Hindlimb muscle (tissue), 1 donor: ENCODE data around the gene EPSTI1. TPM values are rescaled to one million over a fixed set of nuclear protein-coding genes. Genes with fewer than 3 reads are reported as not detected.

Source experiments
- DNase-seq: peaks from one replicate; pipeline ENCODE4 v3.0.0-alpha.2; 2013
- polyA plus RNA-seq: library from polyadenylated mRNA; unstranded; fragments of 120-200 nt; gene quantifications from one replicate; pipeline ENCODE4 v1.2.1, GENCODE V29; 2013; ENCODE audit not compliant: insufficient read length

The EPSTI1 gene
- polyA plus RNA-seq, 1 donor = 2.6 TPM

GRCh38 chr13:42847891-42848663 is 144.0 kb downstream of the EPSTI1 start:
- DNase-seq = no peak

- DNase-seq = peak; percentile 26
These were observed 154.9 kb downstream of the EPSTI1 start for GRCh38 chr13:42836930-42837690.

Other genes starting within 250 kb of the EPSTI1 start
- 0.06 TPM for gene FAM216B, start 210.7 kb downstream of the EPSTI1 start, polyA plus RNA-seq
- 19.1 TPM for gene DNAJC15, start 31.3 kb upstream of the EPSTI1 start, polyA plus RNA-seq